A549 treated with CORT108297 at 1 μM for 4 hours (cell line): ENCODE results near the gene KDM1A. TPM values are rescaled to one million over a fixed set of nuclear protein-coding genes. Genes with fewer than 3 reads are reported as not detected.

Experiments used
- total RNA-seq: library from RNA; stranded (reverse); fragments of 200-300 nt; extraction: Qiagen RNA extraction; gene quantifications from 5 replicates; pipeline ENCODE4 v1.2.3, GENCODE V29; 2022

Gene KDM1A
- total RNA-seq: 77.1 to 89.9 TPM (median 87.4 TPM) in 5 replicates

GRCh38 chr1:23019094-23019862 is at the start of gene KDM1A:
KDM1A (plus strand) TSS chr1:23019468; CDS start chr1:23019597, 129 bp downstream.

GRCh38 chr1:22972760-22973159 is 46.5 kb upstream of the KDM1A start, which contains the start of gene LACTBL1:
LACTBL1 (minus strand) TSS chr1:22972866; CDS start chr1:22972316, 550 bp downstream.

Other genes with a start within 250 kb of the KDM1A start
- gene LACTBL1, start 46.6 kb upstream of the KDM1A start, total RNA-seq: not detected in 5 replicates
- not detected in 5 replicates for gene TEX46, start 3.6 kb upstream of the KDM1A start, total RNA-seq
- 18.8 to 24.8 TPM (median 22.5 TPM) in 5 replicates for gene LUZP1, start 149.4 kb downstream of the KDM1A start, total RNA-seq
- 13.1 to 16.2 TPM (median 14.4 TPM) in 5 replicates for gene HTR1D, start 198.0 kb downstream of the KDM1A start, total RNA-seq